Brain microvascular endothelial cell (primary cell): Measurements from ENCODE around the gene DOK3.
"Not testable (repeated sequence)": the region's sequence is repeated elsewhere in the genome, so short reads cannot be mapped to it uniquely, and the experiment has no call there.

Source experiments
- DNase-seq: peaks from one replicate; pipeline ENCODE4 v3.0.0-alpha.2; 2020
- H3K27ac ChIP-seq: fragments of 250-450 bp; sonication (Bioruptor Pico); 2 replicates; pipeline ENCODE4 v1.5.1; 2020; ENCODE audit warnings: mild to moderate bottlenecking, moderate library complexity
- H3K27me3 ChIP-seq: fragments of 250-450 bp; sonication (Bioruptor Pico); replicated peaks from 2 replicates; pipeline ENCODE4 v1.5.1; 2020; ENCODE audit warnings: mild to moderate bottlenecking
- H3K36me3 ChIP-seq: fragments of 250-450 bp; sonication (Bioruptor Pico); replicated peaks from 2 replicates; pipeline ENCODE4 v1.5.1; 2020; ENCODE audit warnings: mild to moderate bottlenecking
- H3K4me3 ChIP-seq: 2 replicates; pipeline ENCODE4 v1.5.1; 2011; ENCODE audit warnings: low read depth, mild to moderate bottlenecking, control low read depth, low read length, moderate library complexity
- in situ Hi-C: cut with HindIII; loops from 2 replicates; pipeline ENCODE4 v1.10.0; 2017; ENCODE audit warnings: low sequenced_read_pairs, low pct_ligation_motif_present
- TF ChIP-seq, protein P1 (sequence below): IDR thresholded peaks from 2 replicates; pipeline ENCODE4 v1.5.1; 2011; ENCODE audit warnings: low read depth, mild to moderate bottlenecking, moderate library complexity, low read length, control low read depth, inconsistent platforms; ENCODE audit errors: missing control alignments

Gene DOK3

DNA sequence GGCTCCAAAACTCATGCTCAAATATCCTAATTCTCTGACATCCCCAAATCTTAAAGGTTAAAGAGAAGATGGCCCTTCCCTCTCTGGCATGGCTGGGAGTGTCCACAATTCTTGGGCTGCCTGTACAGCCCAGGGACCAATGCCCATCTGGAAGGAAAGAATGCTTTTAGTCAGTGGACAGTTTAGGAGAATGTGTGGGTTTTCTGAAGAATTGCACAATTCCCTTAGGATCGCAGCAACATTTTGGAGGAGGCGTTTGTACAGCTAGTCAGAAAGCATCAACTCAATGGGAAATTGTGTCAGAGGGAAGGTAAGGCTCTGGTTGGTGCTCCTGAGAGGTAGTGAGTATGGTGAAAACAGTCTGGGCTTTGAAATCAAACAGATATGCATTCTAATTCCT is 29.8 kb upstream of the DOK3 start:
- Histone ChIP-seq H3K4me3 (no peak overlapping the region), H3K27ac (no peak overlapping the region), H3K36me3 (peaks cover 5% of the 10 kb centered on the region), H3K27me3 (no peaks in the 10 kb centered on the region)
- DNase-seq: peak; percentile 49
- in situ Hi-C loops: no loop called here
- TF ChIP-seq, protein P1, sequence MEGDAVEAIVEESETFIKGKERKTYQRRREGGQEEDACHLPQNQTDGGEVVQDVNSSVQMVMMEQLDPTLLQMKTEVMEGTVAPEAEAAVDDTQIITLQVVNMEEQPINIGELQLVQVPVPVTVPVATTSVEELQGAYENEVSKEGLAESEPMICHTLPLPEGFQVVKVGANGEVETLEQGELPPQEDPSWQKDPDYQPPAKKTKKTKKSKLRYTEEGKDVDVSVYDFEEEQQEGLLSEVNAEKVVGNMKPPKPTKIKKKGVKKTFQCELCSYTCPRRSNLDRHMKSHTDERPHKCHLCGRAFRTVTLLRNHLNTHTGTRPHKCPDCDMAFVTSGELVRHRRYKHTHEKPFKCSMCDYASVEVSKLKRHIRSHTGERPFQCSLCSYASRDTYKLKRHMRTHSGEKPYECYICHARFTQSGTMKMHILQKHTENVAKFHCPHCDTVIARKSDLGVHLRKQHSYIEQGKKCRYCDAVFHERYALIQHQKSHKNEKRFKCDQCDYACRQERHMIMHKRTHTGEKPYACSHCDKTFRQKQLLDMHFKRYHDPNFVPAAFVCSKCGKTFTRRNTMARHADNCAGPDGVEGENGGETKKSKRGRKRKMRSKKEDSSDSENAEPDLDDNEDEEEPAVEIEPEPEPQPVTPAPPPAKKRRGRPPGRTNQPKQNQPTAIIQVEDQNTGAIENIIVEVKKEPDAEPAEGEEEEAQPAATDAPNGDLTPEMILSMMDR: no peak

- Histone ChIP-seq H3K27me3 (no peaks in the 10 kb centered on the region), H3K27ac (no peak overlapping the region), H3K36me3 (peaks cover 7% of the 10 kb centered on the region), H3K4me3 (no peak overlapping the region)
- no peak for DNase-seq
- in situ Hi-C loops: no loop called here
- TF ChIP-seq, protein P1: no peak
These were observed 29.2 kb upstream of the DOK3 start for GRCh38 chr5:177538876-177539275.

DNA sequence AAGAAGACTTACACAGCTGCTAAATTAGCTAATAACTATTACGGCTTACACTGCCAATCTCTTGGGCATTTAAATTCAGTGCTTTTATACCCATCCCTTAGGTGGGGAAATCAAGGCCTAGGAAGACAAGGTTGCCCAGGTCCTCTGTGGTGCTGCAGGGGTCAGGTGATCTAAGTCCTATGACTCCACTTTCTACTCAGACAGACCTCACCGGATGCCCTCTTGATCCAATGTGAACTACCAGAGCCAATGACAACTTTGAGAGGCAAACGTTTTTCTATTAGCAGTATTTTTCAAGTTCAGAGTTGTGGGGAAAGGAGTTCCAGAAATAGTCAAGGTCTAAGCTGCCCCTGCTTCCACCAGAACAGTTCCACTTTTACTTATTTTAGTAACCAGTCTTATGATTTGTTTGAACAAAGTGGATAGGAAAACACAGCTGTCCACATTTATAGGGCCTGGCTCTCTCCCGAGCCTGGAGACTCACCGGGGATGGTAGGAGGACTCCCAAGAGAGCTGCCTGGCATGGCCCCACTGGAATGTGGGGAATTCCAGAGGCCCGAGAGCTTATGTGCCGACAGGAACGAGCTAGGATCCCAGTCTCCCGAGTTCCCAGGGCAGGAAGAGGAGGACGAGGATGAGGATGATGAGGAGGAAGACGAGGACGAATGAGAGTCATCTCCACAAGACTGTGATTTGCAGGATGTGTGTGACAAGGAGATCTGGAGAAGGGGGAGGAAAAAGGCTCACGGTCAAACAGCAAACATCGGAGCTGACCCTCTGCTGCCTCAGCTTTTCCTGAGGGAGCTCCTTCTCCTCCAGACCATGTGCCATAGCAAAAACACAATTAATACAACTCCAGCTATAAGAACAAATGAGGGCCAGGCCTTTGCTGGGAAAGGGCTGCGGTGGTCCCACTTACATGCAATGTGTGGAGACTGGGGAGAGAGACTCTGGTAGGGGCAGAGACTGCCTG is 28.0 kb upstream of the DOK3 start:
- H3K27ac ChIP-seq: peak overlapping the region; percentile 70
- H3K4me3 ChIP-seq: no peak overlapping the region
- in situ Hi-C loops: no loop called here
- DNase-seq: peak; percentile 78
- TF ChIP-seq, protein P1: no peak
- peaks cover 14% of the 10 kb centered on the region for H3K36me3 ChIP-seq
- no peaks in the 10 kb centered on the region for H3K27me3 ChIP-seq

- no peaks in the 10 kb centered on the region for H3K27me3 ChIP-seq
- H3K36me3 ChIP-seq: peaks cover 18% of the 10 kb centered on the region
- DNase-seq: no peak
- in situ Hi-C loops: no loop called here
- no peak overlapping the region for H3K4me3 ChIP-seq
- no peak overlapping the region for H3K27ac ChIP-seq
- TF ChIP-seq, protein P1: no peak
These were observed 26.8 kb upstream of the DOK3 start for GRCh38 chr5:177536386-177536785.

GRCh38 chr5:177535125-177535524 is 25.5 kb upstream of the DOK3 start:
- in situ Hi-C loops: no loop called here
- no peak overlapping the region for H3K4me3 ChIP-seq
- TF ChIP-seq, protein P1: no peak
- DNase-seq: no peak
- peaks cover 31% of the 10 kb centered on the region for H3K36me3 ChIP-seq
- no peak overlapping the region for H3K27ac ChIP-seq
- no peaks in the 10 kb centered on the region for H3K27me3 ChIP-seq

DNA sequence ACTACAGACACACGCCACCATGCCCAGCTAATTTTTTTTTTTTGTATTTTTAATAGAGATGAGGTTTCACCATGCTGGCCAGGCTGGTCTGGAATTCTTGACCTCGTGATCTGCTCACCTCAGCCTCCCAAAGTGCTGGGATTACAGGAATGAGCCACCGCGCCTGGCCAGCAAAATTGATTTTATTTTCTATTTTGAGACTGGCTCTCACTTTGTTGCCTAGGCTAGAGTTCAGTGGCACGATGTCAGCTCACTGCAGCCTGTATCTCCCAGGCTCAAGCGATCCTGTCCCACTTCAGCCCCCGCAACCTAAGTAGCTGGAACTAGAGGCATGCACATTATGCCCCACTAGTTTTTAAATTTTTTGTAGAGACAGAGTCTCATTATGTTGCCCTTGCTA is 24.8 kb upstream of the DOK3 start:
- in situ Hi-C loops, H3K4me3 ChIP-seq, H3K27me3 ChIP-seq, DNase-seq, H3K27ac ChIP-seq: not testable (repeated sequence)
- peaks cover 35% of the 10 kb centered on the region for H3K36me3 ChIP-seq
